GM23248 (cell line): Measurements from ENCODE around the gene ZNF460.

ENCODE experiments used
- EZH2 ChIP-seq: fragments of 200-600 bp; sonication (generic); IDR thresholded peaks from 2 replicates; pipeline ENCODE4 v1.6.1; 2018; ENCODE audit warnings: antibody characterized with exemption, mild to moderate bottlenecking; ENCODE audit not compliant: insufficient read depth, poor library complexity, severe bottlenecking
- EZH2phosphoT487 ChIP-seq: fragments of 200-600 bp; sonication (generic); IDR thresholded peaks from 2 replicates; pipeline ENCODE4 v1.6.1; 2018; ENCODE audit warnings: antibody characterized with exemption, moderate library complexity, mild to moderate bottlenecking, low read depth; ENCODE audit not compliant: insufficient read depth

GRCh38 chr19:57269515-57270250, 10.6 kb upstream of the ZNF460 start:
- TF ChIP-seq EZH2, result no peak
- TF ChIP-seq EZH2phosphoT487, result no peak
